NCI-H2171 (cell line): Measurements from ENCODE around the gene DDX1.
"Not testable (repeated sequence)": the region's sequence is repeated elsewhere in the genome, so short reads cannot be mapped to it uniquely, and the experiment has no call there.

ENCODE experiments used
- DNase-seq: peaks from one replicate; lab custom pipeline; 2025; lab: John Stamatoyannopoulos, UW

The DDX1 gene

GRCh38 chr2:15616850-15617777, 25.4 kb downstream of the DDX1 start:
- no peak for DNase-seq

- no peak for DNase-seq
These were observed 26.2 kb downstream of the DDX1 start for GRCh38 chr2:15617778-15618448.

- no peak for DNase-seq
These were observed 26.8 kb downstream of the DDX1 start for GRCh38 chr2:15618449-15618855.

- no peak for DNase-seq
These were observed 27.4 kb downstream of the DDX1 start for GRCh38 chr2:15619076-15619475.

- DNase-seq = no peak
These were observed 27.8 kb downstream of the DDX1 start for GRCh38 chr2:15619510-15619909.

GRCh38 chr2:15619938-15620337, 28.3 kb downstream of the DDX1 start:
- DNase-seq = no peak

GRCh38 chr2:15620340-15620739, 28.7 kb downstream of the DDX1 start:
- DNase-seq = no peak

- no peak for DNase-seq
These were observed 29.3 kb downstream of the DDX1 start for GRCh38 chr2:15620857-15621471.

GRCh38 chr2:15621472-15621870, 29.8 kb downstream of the DDX1 start:
- DNase-seq = not testable (repeated sequence)

- DNase-seq = no peak
These were observed 30.5 kb downstream of the DDX1 start for GRCh38 chr2:15622214-15622613.

- no peak for DNase-seq
These were observed 31.2 kb downstream of the DDX1 start for GRCh38 chr2:15622614-15623480.

GRCh38 chr2:15623481-15623796, 31.8 kb downstream of the DDX1 start:
- DNase-seq = no peak

GRCh38 chr2:15623898-15624541, 32.4 kb downstream of the DDX1 start:
- no peak for DNase-seq

GRCh38 chr2:15624903-15625302, 33.2 kb downstream of the DDX1 start:
- DNase-seq = no peak

GRCh38 chr2:15625344-15626036, 33.8 kb downstream of the DDX1 start:
- DNase-seq = no peak

- no peak for DNase-seq
These were observed 34.5 kb downstream of the DDX1 start for GRCh38 chr2:15626126-15626525.

- DNase-seq = no peak
These were observed 35.3 kb downstream of the DDX1 start for GRCh38 chr2:15626967-15627366.

- no peak for DNase-seq
These were observed 36.4 kb downstream of the DDX1 start for GRCh38 chr2:15627817-15628684.

- no peak for DNase-seq
These were observed 37.5 kb downstream of the DDX1 start for GRCh38 chr2:15628899-15629855.
